ENCODE results near the gene TIMP1.

The TIMP1 gene

GRCh38 chrX:47571215-47571614, 11.0 kb upstream of the TIMP1 start:
- Histone ChIP-seq H3K79me2 (ENCODE audit: low read length) (no peaks in the 10 kb centered on the region), H3K4me3 (ENCODE audit: low read length) (no peak overlapping the region), H3K9me3 (ENCODE audit: insufficient read depth, low read length) (no peaks in the 10 kb centered on the region), H3K27me3 (ENCODE audit: low read depth, low read length) (no peaks in the 10 kb centered on the region), H3K4me2 (ENCODE audit: low read length) (no peak overlapping the region), H3K9ac (ENCODE audit: low read length) (no peak overlapping the region), H2AFZ (ENCODE audit: low read depth, low read length) (no peak overlapping the region), H3K36me3 (replicated peaks; ENCODE audit: low read depth, low read length) (peaks cover 36% of the 10 kb centered on the region), H4K20me1 (ENCODE audit: insufficient read depth, low read length) (no peaks in the 10 kb centered on the region), H3K4me1 (ENCODE audit: low read length) (peaks cover 14% of the 10 kb centered on the region), H3K27ac (ENCODE audit: low read length) (no peak overlapping the region)
- no peak for TF ChIP-seq EZH2phosphoT487 (IDR thresholded peaks at IDR 0.05; ENCODE audit: low read depth)
- TF ChIP-seq, protein P1, sequence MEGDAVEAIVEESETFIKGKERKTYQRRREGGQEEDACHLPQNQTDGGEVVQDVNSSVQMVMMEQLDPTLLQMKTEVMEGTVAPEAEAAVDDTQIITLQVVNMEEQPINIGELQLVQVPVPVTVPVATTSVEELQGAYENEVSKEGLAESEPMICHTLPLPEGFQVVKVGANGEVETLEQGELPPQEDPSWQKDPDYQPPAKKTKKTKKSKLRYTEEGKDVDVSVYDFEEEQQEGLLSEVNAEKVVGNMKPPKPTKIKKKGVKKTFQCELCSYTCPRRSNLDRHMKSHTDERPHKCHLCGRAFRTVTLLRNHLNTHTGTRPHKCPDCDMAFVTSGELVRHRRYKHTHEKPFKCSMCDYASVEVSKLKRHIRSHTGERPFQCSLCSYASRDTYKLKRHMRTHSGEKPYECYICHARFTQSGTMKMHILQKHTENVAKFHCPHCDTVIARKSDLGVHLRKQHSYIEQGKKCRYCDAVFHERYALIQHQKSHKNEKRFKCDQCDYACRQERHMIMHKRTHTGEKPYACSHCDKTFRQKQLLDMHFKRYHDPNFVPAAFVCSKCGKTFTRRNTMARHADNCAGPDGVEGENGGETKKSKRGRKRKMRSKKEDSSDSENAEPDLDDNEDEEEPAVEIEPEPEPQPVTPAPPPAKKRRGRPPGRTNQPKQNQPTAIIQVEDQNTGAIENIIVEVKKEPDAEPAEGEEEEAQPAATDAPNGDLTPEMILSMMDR (IDR thresholded peaks at IDR 0.05; ENCODE audit: low read depth, low read length), result no peak

- Histone ChIP-seq H4K20me1 (ENCODE audit: insufficient read depth, low read length) (no peaks in the 10 kb centered on the region), H3K9ac (ENCODE audit: low read length) (no peak overlapping the region), H3K4me2 (ENCODE audit: low read length) (no peak overlapping the region), H3K4me1 (ENCODE audit: low read length) (peaks cover 7% of the 10 kb centered on the region), H3K4me3 (ENCODE audit: low read length) (no peak overlapping the region), H3K27me3 (ENCODE audit: low read depth, low read length) (no peaks in the 10 kb centered on the region), H3K9me3 (ENCODE audit: insufficient read depth, low read length) (no peaks in the 10 kb centered on the region), H2AFZ (ENCODE audit: low read depth, low read length) (no peak overlapping the region), H3K27ac (ENCODE audit: low read length) (no peak overlapping the region), H3K79me2 (ENCODE audit: low read length) (no peaks in the 10 kb centered on the region), H3K36me3 (replicated peaks; ENCODE audit: low read depth, low read length) (peaks cover 35% of the 10 kb centered on the region)
- TF ChIP-seq EZH2phosphoT487 (IDR thresholded peaks at IDR 0.05; ENCODE audit: low read depth), result no peak
- TF ChIP-seq, protein P1 (IDR thresholded peaks at IDR 0.05; ENCODE audit: low read depth, low read length), result no peak
Measured at GRCh38 chrX:47571896-47572295, 10.3 kb upstream of the TIMP1 start.

- H3K4me1 ChIP-seq (ENCODE audit: low read length), result no peaks in the 10 kb centered on the region
- H3K27me3 ChIP-seq (ENCODE audit: low read depth, low read length), result no peaks in the 10 kb centered on the region
- H4K20me1 ChIP-seq (ENCODE audit: insufficient read depth, low read length), result no peaks in the 10 kb centered on the region
- no peaks in the 10 kb centered on the region for H3K9me3 ChIP-seq (ENCODE audit: insufficient read depth, low read length)
- H3K9ac ChIP-seq (ENCODE audit: low read length), result no peak overlapping the region
- H3K36me3 ChIP-seq (replicated peaks; ENCODE audit: low read depth, low read length), result peaks cover 26% of the 10 kb centered on the region
- no peak overlapping the region for H3K4me3 ChIP-seq (ENCODE audit: low read length)
- no peak overlapping the region for H3K27ac ChIP-seq (ENCODE audit: low read length)
- H2AFZ ChIP-seq (ENCODE audit: low read depth, low read length), result no peak overlapping the region
- no peaks in the 10 kb centered on the region for H3K79me2 ChIP-seq (ENCODE audit: low read length)
- no peak overlapping the region for H3K4me2 ChIP-seq (ENCODE audit: low read length)
- TF ChIP-seq EZH2phosphoT487 (IDR thresholded peaks at IDR 0.05; ENCODE audit: low read depth), result no peak
- TF ChIP-seq, protein P1 (IDR thresholded peaks at IDR 0.05; ENCODE audit: low read depth, low read length), result no peak
Measured at GRCh38 chrX:47572773-47573340, 9.4 kb upstream of the TIMP1 start.

- H3K9me3 ChIP-seq (ENCODE audit: insufficient read depth, low read length), result no peaks in the 10 kb centered on the region
- H3K4me1 ChIP-seq (ENCODE audit: low read length), result peaks cover 6% of the 10 kb centered on the region
- H3K9ac ChIP-seq (ENCODE audit: low read length), result no peak overlapping the region
- H4K20me1 ChIP-seq (ENCODE audit: insufficient read depth, low read length), result no peaks in the 10 kb centered on the region
- H3K27ac ChIP-seq (ENCODE audit: low read length), result no peak overlapping the region
- no peaks in the 10 kb centered on the region for H3K27me3 ChIP-seq (ENCODE audit: low read depth, low read length)
- no peak overlapping the region for H3K4me3 ChIP-seq (ENCODE audit: low read length)
- H3K36me3 ChIP-seq (replicated peaks; ENCODE audit: low read depth, low read length), result peaks cover 20% of the 10 kb centered on the region
- no peaks in the 10 kb centered on the region for H3K79me2 ChIP-seq (ENCODE audit: low read length)
- no peak for TF ChIP-seq EZH2phosphoT487 (IDR thresholded peaks at IDR 0.05; ENCODE audit: low read depth)
- TF ChIP-seq, protein P1 (IDR thresholded peaks at IDR 0.05; ENCODE audit: low read depth, low read length), result no peak
- no peak overlapping the region for H3K4me2 ChIP-seq (ENCODE audit: low read length)
- no peak overlapping the region for H2AFZ ChIP-seq (ENCODE audit: low read depth, low read length)
Measured at GRCh38 chrX:47573341-47574075, 8.7 kb upstream of the TIMP1 start.
